Measurements from ENCODE around the gene MT1F. TPM values are rescaled to one million over a fixed set of nuclear protein-coding genes. Genes with fewer than 3 reads are reported as not detected.

The MT1F gene
- total RNA-seq, 1 donor from 2014 or later: not detected

DNA sequence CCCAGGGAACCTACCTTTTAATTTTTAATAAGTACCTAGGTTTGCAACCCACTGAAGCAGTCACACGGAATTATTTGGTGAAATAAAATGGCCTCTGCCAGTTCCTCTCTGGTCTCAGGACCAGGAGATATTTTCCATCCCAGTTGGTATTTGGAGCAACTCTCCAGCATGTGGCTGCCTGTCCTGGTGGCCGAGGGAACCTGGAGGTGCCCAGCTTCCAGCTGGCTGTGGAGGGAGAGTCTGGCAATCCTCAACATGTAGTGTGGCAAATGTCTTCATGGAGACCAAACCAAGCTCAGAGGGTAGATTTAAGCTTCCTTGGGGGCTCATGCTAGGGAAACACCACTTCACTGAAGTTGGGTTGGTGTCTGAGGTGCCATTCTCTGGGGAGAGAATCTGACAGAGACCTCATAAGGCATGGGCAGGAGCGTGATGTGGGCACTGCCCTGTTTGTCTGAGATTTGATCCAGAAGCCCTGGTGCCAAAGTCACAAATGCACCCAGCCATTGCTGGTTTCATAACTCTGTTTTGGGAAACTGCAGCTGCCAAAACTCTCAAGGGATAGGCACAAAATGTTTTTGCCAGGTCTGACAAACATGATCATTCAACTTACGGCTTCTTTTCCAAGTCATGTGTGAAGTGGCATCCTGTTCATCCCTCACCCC lies 27.3 kb downstream of the MT1F start:
- Histone ChIP-seq H4K20me1 (ENCODE audit: low read depth) (no peaks in the 10 kb centered on the region), H3K4me1 (peaks cover 5% of the 10 kb centered on the region), H3K9ac (no peak overlapping the region), H3K4me2 (no peak overlapping the region), H3F3A (ENCODE audit: low read depth) (peaks cover 5% of the 10 kb centered on the region), H3K79me2 (ENCODE audit: low read depth) (no peaks in the 10 kb centered on the region), H3K27me3 (peaks cover 48% of the 10 kb centered on the region), H3K27ac (no peak overlapping the region), H3K9me3 (ENCODE audit: low read depth) (no peaks in the 10 kb centered on the region), H3K36me3 (no peaks in the 10 kb centered on the region), H3K4me3 (no peak overlapping the region), H2AFZ (replicated peaks) (no peak overlapping the region)
- peaks cover 3% of the 10 kb centered on the region for H3K36me3 Mint-ChIP-seq
- H3K4me3 Mint-ChIP-seq: no peak overlapping the region
- TF ChIP-seq, protein P1, sequence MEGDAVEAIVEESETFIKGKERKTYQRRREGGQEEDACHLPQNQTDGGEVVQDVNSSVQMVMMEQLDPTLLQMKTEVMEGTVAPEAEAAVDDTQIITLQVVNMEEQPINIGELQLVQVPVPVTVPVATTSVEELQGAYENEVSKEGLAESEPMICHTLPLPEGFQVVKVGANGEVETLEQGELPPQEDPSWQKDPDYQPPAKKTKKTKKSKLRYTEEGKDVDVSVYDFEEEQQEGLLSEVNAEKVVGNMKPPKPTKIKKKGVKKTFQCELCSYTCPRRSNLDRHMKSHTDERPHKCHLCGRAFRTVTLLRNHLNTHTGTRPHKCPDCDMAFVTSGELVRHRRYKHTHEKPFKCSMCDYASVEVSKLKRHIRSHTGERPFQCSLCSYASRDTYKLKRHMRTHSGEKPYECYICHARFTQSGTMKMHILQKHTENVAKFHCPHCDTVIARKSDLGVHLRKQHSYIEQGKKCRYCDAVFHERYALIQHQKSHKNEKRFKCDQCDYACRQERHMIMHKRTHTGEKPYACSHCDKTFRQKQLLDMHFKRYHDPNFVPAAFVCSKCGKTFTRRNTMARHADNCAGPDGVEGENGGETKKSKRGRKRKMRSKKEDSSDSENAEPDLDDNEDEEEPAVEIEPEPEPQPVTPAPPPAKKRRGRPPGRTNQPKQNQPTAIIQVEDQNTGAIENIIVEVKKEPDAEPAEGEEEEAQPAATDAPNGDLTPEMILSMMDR (IDR thresholded peaks at IDR 0.05): no peak
- no peak for TF ChIP-seq EZH2 (IDR thresholded peaks at IDR 0.05)
- TF ChIP-seq EZH2phosphoT487 (IDR thresholded peaks at IDR 0.05): no peak
- peaks cover 24% of the 10 kb centered on the region for H3K4me1 Mint-ChIP-seq
- H3K27ac Mint-ChIP-seq: no peak overlapping the region
- peaks cover 20% of the 10 kb centered on the region for H3K27me3 Mint-ChIP-seq (ENCODE audit: insufficient read depth, low read depth)
- peaks cover 14% of the 10 kb centered on the region for H3K9me3 Mint-ChIP-seq
- DNase-seq (ENCODE audit: low spot score): no peak

DNA sequence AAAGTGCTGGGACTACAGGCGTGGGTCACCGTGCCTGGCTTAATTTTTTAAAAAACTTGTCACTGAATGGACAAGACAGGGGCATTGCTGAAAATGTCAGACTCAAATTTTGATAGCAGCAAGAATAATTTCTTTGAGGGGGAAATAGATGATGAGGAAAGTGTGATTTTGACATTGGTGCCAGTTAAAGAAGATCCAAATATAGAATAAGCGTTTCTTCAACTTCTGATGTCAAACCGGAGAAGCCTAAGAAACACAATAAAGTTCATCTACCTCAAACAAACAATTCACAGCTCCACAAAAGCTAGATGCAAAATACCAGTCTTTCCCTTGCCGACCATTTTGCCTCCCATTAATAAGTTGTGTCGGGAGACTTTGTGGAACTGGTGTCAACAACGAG lies 29.0 kb downstream of the MT1F start:
- no peak overlapping the region for H2AFZ ChIP-seq (replicated peaks)
- Mint-ChIP-seq H3K27me3 (ENCODE audit: insufficient read depth, low read depth) (peaks cover 23% of the 10 kb centered on the region), H3K9me3 (peaks cover 16% of the 10 kb centered on the region), H3K4me1 (peaks cover 12% of the 10 kb centered on the region), H3K27ac (no peak overlapping the region), H3K36me3 (peaks cover 3% of the 10 kb centered on the region), H3K4me3 (no peak overlapping the region)
- H3K36me3 ChIP-seq: no peaks in the 10 kb centered on the region
- no peaks in the 10 kb centered on the region for H3K79me2 ChIP-seq (ENCODE audit: low read depth)
- H3K9me3 ChIP-seq (ENCODE audit: low read depth): no peaks in the 10 kb centered on the region
- H3K4me2 ChIP-seq: no peak overlapping the region
- H3K27me3 ChIP-seq: peaks cover 31% of the 10 kb centered on the region
- no peak for TF ChIP-seq EZH2phosphoT487 (IDR thresholded peaks at IDR 0.05)
- no peak for TF ChIP-seq EZH2 (IDR thresholded peaks at IDR 0.05)
- TF ChIP-seq, protein P1 (IDR thresholded peaks at IDR 0.05): no peak
- no peaks in the 10 kb centered on the region for H3F3A ChIP-seq (ENCODE audit: low read depth)
- H3K4me1 ChIP-seq: peaks cover 5% of the 10 kb centered on the region
- H3K4me3 ChIP-seq: no peak overlapping the region
- DNase-seq (ENCODE audit: low spot score): no peak
- H3K27ac ChIP-seq: no peak overlapping the region
- H4K20me1 ChIP-seq (ENCODE audit: low read depth): no peaks in the 10 kb centered on the region
- H3K9ac ChIP-seq: no peak overlapping the region

DNA sequence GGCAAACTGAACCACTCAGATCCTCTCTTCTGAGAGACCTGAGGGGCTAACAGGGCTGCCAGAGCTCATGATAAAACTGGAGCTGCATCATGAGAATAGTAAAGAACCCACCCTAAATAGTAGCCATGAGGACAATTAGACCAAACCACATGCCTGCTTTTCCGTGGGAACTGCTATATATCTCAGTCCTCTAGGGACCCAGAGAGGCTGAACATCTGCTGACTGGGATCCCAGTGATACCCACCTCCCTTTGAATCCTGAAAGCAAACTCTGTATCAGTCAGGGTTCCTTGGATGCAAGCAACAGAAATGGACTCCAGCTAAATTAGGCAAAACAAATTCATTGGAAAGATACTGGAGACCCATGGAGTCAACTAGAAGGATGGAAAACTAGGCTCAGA lies 31.0 kb downstream of the MT1F start:
- no peak for TF ChIP-seq EZH2phosphoT487 (IDR thresholded peaks at IDR 0.05)
- TF ChIP-seq, protein P1 (IDR thresholded peaks at IDR 0.05): no peak
- no peak for TF ChIP-seq EZH2 (IDR thresholded peaks at IDR 0.05)
- Mint-ChIP-seq H3K27ac (no peak overlapping the region), H3K9me3 (peaks cover 16% of the 10 kb centered on the region), H3K4me1 (peaks cover 2% of the 10 kb centered on the region), H3K27me3 (ENCODE audit: insufficient read depth, low read depth) (peaks cover 20% of the 10 kb centered on the region), H3K4me3 (no peak overlapping the region), H3K36me3 (peaks cover 3% of the 10 kb centered on the region)
- Histone ChIP-seq H3K27ac (no peak overlapping the region), H3K36me3 (no peaks in the 10 kb centered on the region), H3K79me2 (ENCODE audit: low read depth) (no peaks in the 10 kb centered on the region), H3K9me3 (ENCODE audit: low read depth) (no peaks in the 10 kb centered on the region), H3K4me2 (no peak overlapping the region), H3K9ac (no peak overlapping the region), H3F3A (ENCODE audit: low read depth) (no peaks in the 10 kb centered on the region), H2AFZ (replicated peaks) (no peak overlapping the region), H3K4me3 (no peak overlapping the region), H3K27me3 (peaks cover 11% of the 10 kb centered on the region), H4K20me1 (ENCODE audit: low read depth) (no peaks in the 10 kb centered on the region), H3K4me1 (no peaks in the 10 kb centered on the region)
- DNase-seq (ENCODE audit: low spot score): no peak

All from neural progenitor cell (in vitro differentiated cells).